ENCODE results near the gene SLA2.
A peak's percentile ranks its signal among the peaks of the same experiment; 100 is the strongest.

The SLA2 gene

DNA sequence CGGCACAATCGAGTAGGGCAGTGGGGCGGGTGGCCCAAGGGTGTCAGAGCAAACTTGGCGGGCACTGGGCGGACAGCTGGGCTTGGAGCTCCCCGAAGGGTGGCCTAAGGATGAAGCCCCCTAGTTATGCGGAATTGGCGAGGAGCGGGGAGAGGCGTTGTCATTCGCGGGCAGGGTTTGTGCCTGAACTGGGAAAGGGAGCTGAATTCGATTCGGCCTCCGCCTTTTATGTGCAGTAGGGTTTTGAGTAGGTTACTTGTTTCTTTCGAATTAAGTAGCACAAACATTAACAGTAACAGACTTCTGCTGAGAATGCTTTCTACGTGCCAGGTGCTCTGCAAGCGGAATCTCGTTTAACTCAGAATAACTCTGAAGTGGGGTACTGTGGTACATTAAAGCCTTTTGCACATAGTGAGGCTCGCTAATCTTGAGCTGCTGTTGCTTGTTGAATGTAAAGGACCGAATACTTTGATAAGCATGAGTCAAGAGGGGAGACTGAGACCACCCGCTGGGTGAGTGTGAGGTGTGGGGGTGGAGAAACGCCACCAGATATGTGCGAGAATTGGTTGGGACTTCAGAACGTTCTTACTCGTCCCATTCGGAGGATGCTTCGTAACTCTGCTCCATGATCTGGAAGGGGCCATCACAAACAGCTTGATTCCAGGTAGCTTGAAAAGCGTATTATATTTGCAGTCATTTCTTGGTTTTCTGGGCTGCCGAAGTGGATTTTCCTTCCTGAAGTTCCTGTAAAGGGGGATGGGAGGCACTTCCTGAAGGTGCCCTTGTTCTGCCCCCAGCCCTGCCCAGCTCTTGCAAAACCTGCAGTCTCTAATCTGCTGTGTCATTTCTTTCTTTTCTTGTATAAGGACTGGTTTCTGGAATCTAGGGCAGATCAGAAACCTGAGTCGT, 39.6 kb downstream of the SLA2 start:
- no peak for DNase-seq

DNA sequence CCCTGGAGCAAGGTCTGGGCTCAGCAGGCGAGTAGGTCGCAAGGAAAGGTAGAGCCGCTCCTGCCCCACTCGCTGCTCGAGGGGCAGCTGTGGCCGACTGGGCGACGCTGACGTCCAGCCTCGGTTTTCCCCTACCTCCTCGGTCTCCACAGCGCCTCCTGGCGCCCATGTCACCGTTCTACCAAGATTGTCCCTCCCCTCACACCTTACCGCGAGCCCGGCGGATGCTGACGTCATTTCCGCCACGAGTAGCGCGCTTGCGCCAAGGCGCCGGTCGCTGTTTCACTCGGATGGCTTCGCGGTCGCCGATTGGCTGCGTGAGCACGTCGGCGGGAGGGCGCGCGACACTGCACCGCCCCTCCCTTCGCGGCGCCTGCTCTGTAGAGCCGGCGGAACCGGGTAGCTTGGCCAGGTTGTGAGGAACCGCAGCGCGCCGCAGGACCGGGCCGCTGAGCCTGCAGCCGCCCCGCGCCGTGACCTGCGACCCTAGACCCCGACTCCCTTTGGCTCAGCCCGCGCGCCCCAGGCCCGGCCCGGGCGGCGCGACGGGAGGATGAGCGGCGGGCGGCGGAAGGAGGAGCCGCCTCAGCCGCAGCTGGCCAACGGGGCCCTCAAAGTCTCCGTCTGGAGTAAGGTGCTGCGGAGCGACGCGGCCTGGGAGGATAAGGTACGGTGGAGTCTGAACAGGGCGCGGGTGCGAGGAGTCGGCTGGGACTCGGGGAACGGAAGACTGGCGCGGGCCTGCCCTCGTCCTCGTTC, 40.4 kb downstream of the SLA2 start, which contains the start of gene RAB5IF:
Gene RAB5IF, plus strand, starts transcription at position 381 of the 759 bp plus-strand sequence. Its CDS starts 173 bp downstream, at position 554.
- DNase-seq = peak; percentile 95

DNA sequence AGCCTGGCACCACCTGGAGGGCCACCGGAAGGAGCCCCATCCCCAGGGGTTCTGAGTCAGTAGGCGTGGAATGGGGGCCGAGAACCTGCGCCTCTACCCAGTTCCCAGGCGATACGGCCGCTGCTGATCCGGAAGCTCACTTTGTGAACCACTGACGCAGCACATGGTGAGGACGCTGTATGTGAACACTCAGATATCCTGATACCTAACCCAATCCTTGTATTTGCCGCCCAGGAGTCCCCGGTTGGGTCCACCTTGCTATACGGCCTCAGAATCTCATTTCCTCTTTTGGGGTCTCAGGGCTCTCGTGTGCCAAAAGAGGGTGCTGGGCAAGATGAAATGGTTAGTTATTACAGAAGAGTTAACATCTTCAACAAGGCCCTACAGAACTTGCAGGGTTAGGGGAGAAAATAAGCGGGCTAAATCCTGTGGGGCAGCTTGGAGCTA, 41.0 kb downstream of the SLA2 start:
- DNase-seq = no peak

DNA sequence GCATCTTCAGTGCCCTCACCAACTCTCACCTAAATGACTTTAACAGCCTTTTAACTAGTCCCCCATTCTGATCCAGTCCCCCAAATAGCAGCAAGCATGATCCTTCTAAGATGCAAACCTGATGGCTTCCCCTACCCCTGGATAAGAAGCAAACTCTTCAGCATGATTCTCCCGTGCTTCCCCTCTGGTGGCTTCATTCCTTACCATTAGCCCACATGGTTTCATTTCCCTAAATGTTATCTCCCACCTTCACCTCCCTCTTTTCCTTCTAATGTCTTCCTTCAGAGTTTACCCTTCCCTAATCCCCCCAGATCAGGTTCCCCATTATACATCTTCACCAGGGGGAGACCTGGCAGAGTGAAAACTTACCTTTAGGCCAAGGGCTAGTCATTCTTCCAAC, 44.5 kb downstream of the SLA2 start:
- no peak for DNase-seq

DNA sequence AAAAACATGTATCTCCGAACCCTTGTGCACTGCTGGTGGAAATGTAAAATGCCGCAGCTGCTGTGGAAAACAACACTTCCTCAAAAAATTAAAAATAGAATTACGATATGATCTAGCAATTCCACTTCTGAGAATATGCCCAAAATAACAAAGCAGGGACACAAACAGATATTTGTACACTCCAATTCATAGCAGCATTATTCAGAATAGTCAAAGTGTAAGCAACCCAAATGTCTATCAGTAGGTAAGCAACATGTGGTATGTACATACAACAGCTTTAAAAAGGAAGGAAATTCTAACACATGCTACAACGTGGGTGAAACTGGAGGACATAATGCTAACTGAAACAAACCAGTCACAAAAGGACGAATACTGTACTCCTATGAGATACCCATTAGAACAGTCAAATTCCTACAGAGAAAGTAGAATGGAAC, 46.1 kb downstream of the SLA2 start:
- DNase-seq = no peak

DNA sequence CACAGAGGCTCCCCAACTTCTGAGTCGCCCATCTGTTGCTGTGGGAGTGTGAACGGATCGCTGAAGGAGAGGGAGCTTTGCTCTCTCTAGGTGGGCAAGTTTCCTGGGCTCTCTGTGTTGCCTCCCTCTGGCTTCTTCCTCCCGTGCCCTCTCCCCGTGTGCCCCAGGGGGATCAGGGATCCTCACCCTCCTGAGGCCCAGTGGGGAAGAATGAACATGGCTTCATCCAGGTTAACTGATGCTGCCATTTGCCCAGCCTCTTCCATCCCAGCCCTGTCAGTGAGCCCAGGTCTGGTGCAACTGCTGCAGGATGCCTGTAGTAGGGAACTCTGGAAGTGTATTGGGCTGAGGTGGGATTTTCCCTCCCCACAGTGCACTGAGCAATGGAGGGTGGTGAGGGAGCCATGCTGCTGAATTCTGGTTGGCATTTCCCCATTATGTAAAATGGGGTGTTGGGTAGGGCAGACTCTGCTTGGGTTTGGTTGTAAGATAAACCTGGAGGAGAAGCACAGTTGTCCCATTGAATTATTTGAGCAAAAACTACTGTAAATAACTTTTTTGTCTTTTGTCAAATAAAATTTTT, 52.6 kb downstream of the SLA2 start:
- DNase-seq = no peak

DNA sequence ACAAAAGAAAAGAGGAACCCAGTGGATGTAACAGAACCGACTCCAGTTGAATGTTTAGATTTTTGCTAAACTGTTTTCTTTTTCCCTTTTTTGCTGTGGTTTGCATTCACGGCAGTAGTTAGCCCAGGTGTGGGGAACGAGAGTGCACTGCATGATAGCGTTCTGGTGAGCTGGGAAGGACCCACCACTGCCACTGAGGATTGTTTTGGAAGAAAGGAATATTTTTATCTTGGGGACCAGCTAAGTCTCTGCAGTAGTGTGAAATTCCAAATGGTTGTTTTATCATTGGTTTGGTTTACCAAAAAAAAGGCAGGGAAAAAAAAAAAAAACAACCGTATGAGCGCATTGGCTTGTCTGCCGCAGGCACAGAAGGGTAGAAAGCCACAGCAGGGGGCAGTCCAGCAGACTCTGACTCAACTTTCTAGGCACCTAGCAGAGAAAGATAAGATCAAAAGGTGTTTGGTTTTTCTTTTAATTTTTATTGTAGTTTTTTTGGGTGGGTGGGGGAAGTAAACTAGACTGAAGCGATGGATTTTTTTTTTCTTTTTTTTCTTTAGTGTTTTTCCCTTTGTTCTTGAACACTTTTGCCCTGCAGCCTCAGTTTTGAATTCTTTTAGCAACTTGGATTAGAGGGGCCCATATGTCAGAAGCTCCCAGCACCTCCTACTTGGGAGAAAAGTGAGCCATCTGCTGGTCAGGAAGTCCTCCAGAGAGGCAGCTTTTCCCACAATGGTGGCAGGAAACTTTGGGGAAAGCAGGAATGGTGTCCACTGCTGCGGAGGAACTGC, 53.9 kb downstream of the SLA2 start:
- no peak for DNase-seq

DNA sequence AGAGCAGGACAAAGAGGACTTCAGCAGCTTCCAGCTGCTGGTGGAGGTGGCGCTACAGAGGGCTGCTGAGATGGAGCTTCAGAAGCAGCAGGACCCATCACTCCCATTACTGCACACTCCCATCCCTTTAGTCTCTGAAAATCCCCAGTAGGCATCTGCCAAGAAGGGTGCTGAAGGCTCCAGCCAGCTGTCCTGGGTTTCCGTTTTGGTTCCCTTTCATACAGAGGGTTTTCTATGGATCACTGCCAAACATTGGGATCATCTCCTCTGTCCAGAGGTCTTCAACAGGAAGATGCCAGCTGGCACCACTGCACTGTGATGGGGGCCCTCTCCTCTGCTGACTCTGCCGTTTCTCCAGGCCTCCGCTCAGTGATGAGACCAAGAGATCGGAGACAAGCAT, 54.7 kb downstream of the SLA2 start:
- no peak for DNase-seq

DNA sequence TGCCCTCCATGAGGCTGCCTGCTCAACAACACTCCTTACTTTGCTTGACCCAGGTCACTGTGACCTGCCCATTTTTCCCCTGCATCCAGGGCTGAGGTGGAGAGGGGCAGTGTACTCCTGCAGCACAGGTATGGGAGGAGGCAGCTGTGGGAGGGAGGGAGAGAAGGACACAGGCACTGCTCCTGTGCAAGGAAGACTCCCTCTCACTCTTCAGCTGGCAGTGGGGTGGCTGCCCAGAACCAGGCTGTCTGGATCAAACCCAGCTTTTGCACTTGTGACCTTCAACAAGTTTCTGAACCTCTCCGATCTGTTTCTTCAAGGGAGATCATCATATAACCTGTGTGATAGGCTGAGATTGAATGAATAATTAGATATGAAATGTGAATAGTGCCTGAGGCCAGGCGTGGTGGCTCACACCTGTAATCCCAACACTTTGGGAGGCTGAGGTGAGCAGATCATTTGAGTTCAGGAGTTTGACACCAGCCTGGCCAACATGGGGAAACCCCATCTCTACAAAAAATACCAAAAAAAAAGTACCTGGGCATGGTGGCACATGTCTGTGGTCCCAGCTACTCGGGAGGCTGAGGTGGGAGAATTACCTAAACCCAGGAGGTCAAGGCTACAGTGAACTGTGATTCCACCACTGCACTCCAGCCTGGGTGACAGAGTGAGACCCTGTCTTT, 58.5 kb downstream of the SLA2 start:
- DNase-seq = no peak

DNA sequence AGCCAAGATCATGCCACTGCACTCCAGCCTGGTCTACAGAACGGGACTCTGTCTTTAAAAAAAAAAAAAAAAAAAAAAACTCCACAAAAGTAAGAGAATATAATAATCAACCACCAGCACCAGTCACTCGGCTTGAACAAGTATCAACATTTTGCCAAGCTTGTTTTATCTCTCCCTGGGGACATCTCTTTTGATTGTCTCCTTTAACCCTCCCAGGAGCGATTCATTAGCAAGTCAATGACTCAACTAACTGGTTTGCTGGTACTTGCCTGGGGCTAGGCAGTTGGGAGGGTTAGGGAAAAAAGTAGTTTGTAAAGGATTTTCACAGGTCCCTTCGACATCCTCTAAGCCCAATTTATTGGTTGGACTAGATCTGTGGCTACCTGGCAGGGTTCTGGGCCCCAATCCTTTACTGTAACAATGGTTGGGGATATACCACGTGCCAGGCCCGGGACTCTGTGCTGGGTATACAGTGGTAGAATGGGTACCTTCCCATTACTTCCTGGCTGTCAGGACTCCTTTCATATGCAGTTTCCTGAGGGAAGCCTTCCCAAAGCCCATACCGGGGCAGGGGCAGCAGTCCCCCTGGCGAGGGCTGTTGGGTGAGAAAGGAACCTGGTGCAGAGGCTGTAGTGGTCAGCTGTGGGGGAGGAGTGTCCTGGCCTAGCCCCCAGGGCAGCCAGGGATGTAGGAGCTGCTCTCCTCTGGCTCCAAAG, 60.4 kb downstream of the SLA2 start:
- peak; percentile 13 for DNase-seq

DNA sequence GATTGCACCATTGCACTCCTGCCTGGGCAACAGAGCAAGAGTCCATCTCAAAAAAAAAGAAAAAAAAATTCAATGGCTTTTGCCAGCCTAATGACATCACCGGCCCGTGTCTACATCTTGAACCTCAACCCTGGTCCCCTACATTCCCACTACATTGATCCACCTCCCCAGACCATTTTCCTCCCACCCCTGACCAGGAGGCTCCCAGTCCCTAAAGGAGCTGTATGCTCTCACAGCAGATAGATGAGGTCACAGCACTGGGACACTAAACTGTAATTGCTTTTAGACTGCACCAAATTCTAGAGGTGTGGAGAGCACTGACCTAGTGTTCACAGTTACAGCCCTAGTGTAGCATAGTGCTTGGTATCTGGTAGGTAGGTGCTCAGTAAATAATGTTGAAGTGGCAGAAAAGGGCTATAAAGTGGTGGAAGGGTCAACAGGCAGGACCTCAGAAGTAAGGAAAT, 61.9 kb downstream of the SLA2 start:
- DNase-seq = no peak

DNA sequence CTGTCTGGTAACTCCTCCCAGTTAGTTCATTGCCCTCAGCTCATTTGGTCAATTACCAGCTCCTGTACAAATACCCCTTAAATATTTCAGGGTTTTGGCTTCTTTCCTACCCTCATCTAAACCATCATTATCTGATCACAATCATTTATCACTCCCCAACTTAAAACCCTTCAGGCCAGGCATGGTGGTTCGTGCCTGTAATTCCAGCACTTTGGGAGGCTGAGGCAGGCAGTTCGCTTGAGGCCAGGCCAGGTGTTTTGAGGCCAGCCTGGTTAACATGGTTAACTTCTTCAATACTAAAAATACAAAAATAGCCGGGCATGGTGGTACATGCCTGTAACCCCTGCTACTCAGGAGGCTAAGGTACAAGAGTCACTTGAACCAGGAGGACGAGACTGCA, 63.2 kb downstream of the SLA2 start:
- no peak for DNase-seq

DNA sequence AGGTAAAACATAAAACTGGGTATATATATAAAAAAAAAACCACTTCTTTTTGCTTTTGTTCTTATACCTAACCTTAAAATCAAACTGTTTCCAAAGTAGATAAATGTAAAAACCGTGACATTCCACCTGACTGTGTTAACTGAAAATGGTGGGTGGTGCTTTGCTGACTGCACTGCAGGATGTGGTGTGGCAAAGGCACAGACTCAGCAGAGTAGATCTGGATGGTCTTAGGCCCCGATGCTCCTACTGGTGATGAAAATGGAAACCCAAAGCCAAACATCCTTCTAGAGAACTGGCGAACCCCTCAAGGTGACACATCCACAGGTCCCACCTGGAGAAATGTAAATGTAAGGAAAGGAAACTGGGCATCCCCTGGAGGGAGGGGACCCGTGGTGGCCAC, 63.7 kb downstream of the SLA2 start:
- no peak for DNase-seq

DNA sequence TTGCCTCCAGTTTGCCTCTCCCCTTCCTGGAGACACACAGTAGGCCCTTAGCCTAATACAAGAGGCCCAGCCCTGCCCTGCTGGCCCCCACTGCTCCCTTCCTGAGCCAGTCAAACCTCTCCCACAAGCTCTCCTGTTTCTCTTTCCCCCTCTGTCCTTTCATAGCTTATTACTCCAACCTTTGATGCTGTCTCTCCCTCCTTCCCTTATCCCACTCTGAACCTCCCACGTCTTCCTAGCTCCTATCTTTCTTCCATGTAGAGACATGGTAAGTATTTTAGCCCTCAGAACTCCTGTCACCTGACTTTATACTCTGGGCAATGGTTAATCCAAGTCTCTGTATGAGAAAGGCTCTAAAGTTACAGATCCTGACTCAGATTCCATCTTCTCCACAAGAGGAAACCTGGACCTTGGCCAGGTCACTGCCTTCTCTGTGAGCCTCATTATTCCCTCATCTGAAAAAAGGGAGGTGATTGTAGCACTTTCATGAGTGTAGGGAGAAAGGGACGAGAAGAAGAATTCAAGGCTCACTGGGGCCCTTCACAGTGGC, 65.9 kb downstream of the SLA2 start:
- DNase-seq = no peak

DNA sequence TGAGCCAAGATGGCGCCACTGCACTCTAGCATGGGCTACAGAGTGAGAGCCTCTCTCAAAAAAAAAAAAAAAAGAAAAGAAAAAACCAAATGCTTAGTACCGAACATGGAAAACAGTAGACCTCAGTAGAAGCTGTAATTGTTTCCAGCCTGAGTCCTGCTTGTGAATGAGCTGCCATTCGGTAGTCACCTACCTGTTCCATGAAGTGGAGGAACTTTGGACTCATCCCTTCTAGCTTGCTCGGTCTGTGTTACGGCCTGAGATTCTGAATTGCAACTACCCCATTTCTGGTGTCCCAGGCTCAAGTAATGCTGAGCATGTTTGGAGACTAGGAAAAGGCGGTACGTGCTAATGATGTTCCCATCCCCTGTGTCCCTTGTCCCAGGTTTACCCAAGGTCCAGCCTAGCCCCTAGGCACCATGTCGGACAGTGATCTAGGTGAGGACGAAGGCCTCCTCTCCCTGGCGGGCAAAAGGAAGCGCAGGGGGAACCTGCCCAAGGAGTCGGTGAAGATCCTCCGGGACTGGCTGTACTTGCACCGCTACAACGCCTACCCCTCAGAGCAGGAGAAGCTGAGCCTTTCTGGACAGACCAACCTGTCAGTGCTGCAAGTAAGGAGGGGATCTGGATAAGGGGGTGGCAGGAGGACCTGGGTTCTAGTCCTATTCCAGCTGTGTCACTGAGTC, 67.5 kb downstream of the SLA2 start:
- no peak for DNase-seq

DNA sequence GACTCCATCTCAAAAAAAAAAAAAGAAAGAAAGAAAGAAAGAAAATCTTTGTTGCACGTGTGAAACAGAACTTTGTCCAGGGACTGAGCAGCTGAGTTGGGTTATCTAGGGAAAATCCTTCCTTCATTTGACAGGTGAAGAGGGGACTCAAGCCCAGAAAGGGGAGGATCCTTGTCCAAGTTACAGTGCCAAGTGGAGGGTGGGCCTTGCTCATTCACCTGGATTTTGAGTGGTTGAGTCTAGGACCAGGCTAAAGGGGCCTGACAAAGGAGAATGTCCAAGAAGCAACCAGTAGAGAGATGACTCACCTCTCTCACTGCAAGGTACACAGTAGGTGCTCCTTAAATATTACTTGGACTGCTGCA, 69.9 kb downstream of the SLA2 start:
- DNase-seq = no peak

DNA sequence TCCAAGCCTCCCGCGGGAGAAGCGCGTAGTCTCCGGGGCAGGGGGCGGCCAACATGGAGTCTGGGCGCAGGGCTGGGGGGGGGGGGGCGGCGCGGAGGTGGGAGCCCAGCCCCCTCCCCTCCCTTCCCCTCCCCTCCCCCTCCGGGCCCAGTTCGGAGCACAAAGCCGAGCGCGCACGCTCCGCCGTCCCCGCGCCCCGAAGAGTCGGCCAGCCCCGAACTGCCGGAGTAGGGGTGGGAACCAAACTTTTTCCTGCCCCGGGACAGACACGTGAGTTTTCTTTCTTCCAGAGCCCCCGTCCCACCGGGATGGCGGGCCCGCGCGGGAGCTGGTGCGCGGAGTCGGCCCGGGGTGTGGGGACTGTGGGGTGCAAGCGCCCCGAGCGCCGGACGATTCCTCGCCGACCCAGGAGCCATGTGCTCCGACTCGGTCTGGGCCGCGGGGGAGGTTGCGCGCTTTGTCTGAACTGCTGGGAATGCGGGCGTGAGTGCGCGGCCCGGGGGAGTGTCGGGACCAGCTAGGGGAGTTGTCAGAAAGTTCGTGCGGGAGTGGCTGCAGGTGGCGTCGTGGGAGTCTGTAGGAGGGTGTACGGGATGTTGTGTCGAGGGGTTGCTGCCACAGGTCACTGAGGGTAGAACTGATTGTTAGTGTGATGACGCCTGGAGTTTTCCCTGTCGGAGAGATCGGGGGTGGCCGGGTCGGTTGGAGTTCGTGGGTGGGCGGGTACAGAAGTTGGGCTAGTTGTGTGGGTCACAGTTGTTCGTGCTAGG, 71.4 kb downstream of the SLA2 start:
- DNase-seq = peak; percentile 45

DNA sequence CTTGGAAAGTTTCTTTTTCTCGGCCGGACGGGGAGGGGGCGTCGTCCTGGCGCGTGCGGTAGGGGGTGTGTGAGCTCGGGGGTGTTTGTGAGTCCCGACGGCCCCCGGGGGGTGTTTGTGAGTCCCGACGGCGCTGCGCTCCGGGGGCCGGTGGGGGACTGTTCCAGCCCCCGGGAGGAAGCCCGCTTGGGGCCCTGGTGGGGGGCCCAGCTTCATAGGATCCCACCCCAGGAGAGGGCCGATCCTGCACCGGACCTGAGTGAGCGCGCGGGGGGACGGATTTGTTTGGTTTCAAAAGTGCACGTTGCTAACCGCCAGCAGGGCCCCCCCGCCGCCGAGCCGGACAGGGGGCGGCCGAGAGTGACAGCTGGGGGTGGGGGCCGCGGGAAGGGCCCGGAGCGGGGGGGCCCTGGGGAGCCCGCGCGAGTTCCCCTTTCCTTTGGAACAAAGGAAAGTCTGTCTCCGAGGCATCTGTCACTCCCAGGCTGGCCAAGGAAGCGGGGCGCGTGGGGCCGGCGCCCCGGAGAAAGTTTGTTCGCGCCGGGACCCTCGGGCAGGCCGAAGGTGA, 72.1 kb downstream of the SLA2 start:
- no peak for DNase-seq

DNA sequence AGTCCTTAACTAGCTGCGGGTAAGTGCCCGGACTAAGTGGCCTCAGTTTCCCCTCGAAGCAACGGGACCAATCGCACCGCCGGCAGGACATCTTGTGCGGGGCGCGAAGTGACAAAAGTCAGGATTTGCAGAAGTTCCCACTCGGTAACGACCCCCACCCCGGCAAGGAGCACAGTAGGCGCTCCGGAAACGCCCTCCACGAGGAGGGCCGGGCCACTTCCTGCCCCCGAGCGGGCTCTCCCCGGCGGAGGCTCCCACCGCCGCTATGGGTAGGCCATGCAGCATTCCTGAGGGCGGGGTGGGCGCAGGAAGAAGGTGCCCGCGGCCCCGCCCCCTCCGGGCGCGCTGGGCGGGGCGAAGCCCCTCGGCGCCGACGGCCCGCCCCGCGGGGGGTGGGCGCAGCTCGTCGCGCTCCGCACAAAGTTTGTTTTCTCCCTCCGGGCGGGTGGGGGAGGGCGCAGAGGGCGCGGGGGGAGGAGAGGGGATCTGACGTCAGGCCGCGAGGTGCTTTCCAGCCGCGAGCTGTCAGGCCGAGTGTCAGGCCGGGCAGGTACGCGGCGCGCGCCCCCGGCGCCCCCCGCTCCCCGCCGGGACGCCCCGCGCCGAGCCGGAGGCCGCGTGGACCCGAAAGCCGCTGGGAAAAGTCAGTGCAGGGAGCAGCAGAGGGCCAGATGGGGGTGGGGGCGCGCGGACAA, 72.7 kb downstream of the SLA2 start, which contains the start of gene TGIF2:
Gene TGIF2, plus strand, starts transcription at position 495 of the 695 bp plus-strand sequence. CDS start 5,178 bp downstream, outside the sequence.
- peak; percentile 42 for DNase-seq
